PC-9 (cell line): ENCODE data around the gene ATP11B. TPM values are rescaled to one million over a fixed set of nuclear protein-coding genes. Genes with fewer than 3 reads are reported as not detected.
A peak's percentile ranks its signal among the peaks of the same experiment; 100 is the strongest.
"Not testable (repeated sequence)": the region's sequence is repeated elsewhere in the genome, so short reads cannot be mapped to it uniquely, and the experiment has no call there.

ENCODE experiments used
- BruUV-seq: library from RNA; stranded (reverse); fragments of 400-500 nt; replicated peaks from 2 replicates; lab custom pipeline; 2021; lab: Mats Ljungman, UMichigan
- CTCF ChIA-PET: fragments of 300-600 bp; sonication (Branson Sonifier 250); formaldehyde crosslinking; loops from one replicate; lab custom pipeline; 2022; ENCODE audit warnings: antibody characterized with exemption; lab: Charles Lee
- POLR2A ChIA-PET: fragments of 300-600 bp; sonication (Branson Sonifier 250); formaldehyde crosslinking; loops from one replicate; lab custom pipeline; 2022; ENCODE audit warnings: antibody characterized with exemption; ENCODE audit not compliant: unreplicated experiment; lab: Charles Lee
- DNase-seq, 2 experiments: peaks; one replicate each; pipeline versions ENCODE4 v3.0.0 to v3.0.0-alpha.2; 2015 to 2022; ENCODE audit warnings: mixed read lengths in 1 of 2
- H2AFZ ChIP-seq: fragments of 200-600 bp; sonication (generic); 2 replicates; pipeline ENCODE4 v1.8.1; 2017; ENCODE audit warnings: antibody characterized with exemption
- H3F3A ChIP-seq: fragments of 200-600 bp; sonication (generic); 2 replicates; pipeline ENCODE4 v1.8.1; 2017; ENCODE audit warnings: antibody characterized with exemption, mild to moderate bottlenecking, low read depth; ENCODE audit not compliant: insufficient read depth
- H3K27ac ChIP-seq: fragments of 200-600 bp; sonication (generic); 2 replicates; pipeline ENCODE4 v1.6.1; 2016; ENCODE audit warnings: mixed run types
- H3K27me3 ChIP-seq: fragments of 200-600 bp; sonication (generic); 2 replicates; pipeline ENCODE4 v1.6.1; 2016; ENCODE audit warnings: low read depth, mixed run types; ENCODE audit not compliant: insufficient read depth
- H3K36me3 ChIP-seq: fragments of 200-600 bp; sonication (generic); 2 replicates; pipeline ENCODE4 v1.6.1; 2016; ENCODE audit warnings: low read depth, mixed run types
- H3K4me1 ChIP-seq: fragments of 200-600 bp; sonication (generic); replicated peaks from 2 replicates; pipeline ENCODE4 v1.6.1; 2016; ENCODE audit warnings: mixed run types; ENCODE audit not compliant: insufficient read depth
- H3K4me2 ChIP-seq: fragments of 200-600 bp; sonication (generic); 2 replicates; pipeline ENCODE4 v1.6.1; 2017; ENCODE audit warnings: mixed run types
- H3K4me3 ChIP-seq: fragments of 200-600 bp; sonication (generic); 2 replicates; pipeline ENCODE4 v1.6.1; 2016; ENCODE audit warnings: mixed run types
- H3K79me2 ChIP-seq: fragments of 200-600 bp; sonication (generic); 2 replicates; pipeline ENCODE4 v1.6.1; 2017; ENCODE audit warnings: low read depth, mixed run types
- H3K9me2 ChIP-seq: fragments of 200-600 bp; sonication (generic); 2 replicates; pipeline ENCODE4 v1.8.1; 2017; ENCODE audit warnings: mild to moderate bottlenecking; ENCODE audit not compliant: insufficient read depth
- H3K9me3 ChIP-seq: fragments of 200-600 bp; sonication (generic); 2 replicates; pipeline ENCODE4 v1.8.1; 2016; ENCODE audit warnings: low read depth; ENCODE audit not compliant: insufficient read depth
- H4K20me1 ChIP-seq: fragments of 200-600 bp; sonication (generic); 2 replicates; pipeline ENCODE4 v1.8.1; 2017; ENCODE audit not compliant: insufficient read depth
- CTCF ChIP-seq: fragments of 200-600 bp; sonication (generic); conservative IDR thresholded peaks from 2 replicates; pipeline ENCODE4 v1.6.1; 2017; ENCODE audit warnings: mixed run types, antibody characterized with exemption, mild to moderate bottlenecking, moderate library complexity
- EZH2 ChIP-seq: fragments of 200-600 bp; sonication (generic); IDR thresholded peaks from 2 replicates; pipeline ENCODE4 v1.8.0; 2017; ENCODE audit warnings: antibody characterized with exemption, low read depth
- intact Hi-C: fragments of 100-400 bp; cut with micrococcal nuclease; formaldehyde crosslinking; loops from one replicate; pipeline ENCODE4 v1.10.0; 2022; ENCODE audit not compliant: unreplicated experiment
- total RNA-seq: library from RNA; stranded (reverse); gene quantifications from 2 replicates; pipeline ENCODE4 v1.2.3, GENCODE V29; 2021

ATP11B gene
- total RNA-seq, 1 experiment from 2014 or later, result 66.5 TPM

GRCh38 chr3:182795389-182795782, 2.1 kb downstream of the ATP11B start:
- Histone ChIP-seq H3K4me2 (peak overlapping the region; percentile 97), H3F3A (peaks cover 20% of the 10 kb centered on the region), H4K20me1 (no peaks in the 10 kb centered on the region), H3K36me3 (peaks cover 5% of the 10 kb centered on the region; the same call in 1 of the 2 replicates), H3K4me3 (peak overlapping the region; percentile 68), H3K27ac (peak overlapping the region; percentile 50), H3K79me2 (peaks cover 60% of the 10 kb centered on the region), H3K27me3 (no peaks in the 10 kb centered on the region), H2AFZ (peak overlapping the region; percentile 84; the same call in 1 of the 2 replicates), H3K4me1 (peaks cover 35% of the 10 kb centered on the region), H3K9me3 (no peaks in the 10 kb centered on the region), H3K9me2 (no peaks in the 10 kb centered on the region)
- ChIA-PET POLR2A (interaction anchor here (0.6 to 0.7 kb wide), 2 partner anchors 23 to 56 kb away, joined by 3 to 11 read pairs; no protein-coding TSS in a partner anchor), CTCF (interaction anchor here (0.6 to 1.2 kb wide), 3 partner anchors 9 to 81 kb away, joined by 3 read pairs; no protein-coding TSS in a partner anchor)
- peak; percentile 18 to 90 for DNase-seq
- intact Hi-C loops, result loop anchor here (1.0 to 2.0 kb wide), 2 partner anchors 56 to 77 kb away; no protein-coding TSS in a partner anchor
- TF ChIP-seq CTCF (no peak), EZH2 (no peak)
- no TSS peak for BruUV-seq

- TF ChIP-seq EZH2 (no peak), CTCF (no peak)
- Histone ChIP-seq H3K36me3 (peaks cover 5% of the 10 kb centered on the region; the same call in 1 of the 2 replicates), H2AFZ (no peak overlapping the region), H3K27ac (no peak overlapping the region), H4K20me1 (no peaks in the 10 kb centered on the region), H3K4me2 (peak overlapping the region; percentile 97; the same call in 1 of the 2 replicates), H3K4me1 (peaks cover 29% of the 10 kb centered on the region), H3F3A (peaks cover 24% of the 10 kb centered on the region), H3K9me2 (no peaks in the 10 kb centered on the region), H3K9me3 (no peaks in the 10 kb centered on the region), H3K27me3 (no peaks in the 10 kb centered on the region), H3K79me2 (peaks cover 68% of the 10 kb centered on the region), H3K4me3 (no peak overlapping the region)
- no peak for DNase-seq
- ChIA-PET CTCF (interaction anchor here (1.2 kb wide), 1 partner anchor 82 kb away, joined by 3 read pairs; no protein-coding TSS in a partner anchor), POLR2A (no interaction called here)
- intact Hi-C loops, result no loop called here
- BruUV-seq, result no TSS peak
Measured at GRCh38 chr3:182796310-182796709, 3.0 kb downstream of the ATP11B start.

GRCh38 chr3:182797876-182798275, 4.6 kb downstream of the ATP11B start:
- Histone ChIP-seq H3K4me1 (peaks cover 37% of the 10 kb centered on the region), H3K79me2 (peaks cover 84% of the 10 kb centered on the region), H3K4me2 (no peak overlapping the region), H3K4me3 (no peak overlapping the region), H3K9me3 (no peaks in the 10 kb centered on the region), H4K20me1 (no peaks in the 10 kb centered on the region), H2AFZ (no peak overlapping the region), H3K27ac (no peak overlapping the region), H3F3A (peaks cover 17% of the 10 kb centered on the region), H3K27me3 (no peaks in the 10 kb centered on the region), H3K36me3 (peaks cover 5% of the 10 kb centered on the region; the same call in 1 of the 2 replicates), H3K9me2 (no peaks in the 10 kb centered on the region)
- intact Hi-C loops, result no loop called here
- no peak for TF ChIP-seq EZH2
- TF ChIP-seq CTCF, result no peak
- CTCF ChIA-PET, result no interaction called here
- no peak for DNase-seq
- POLR2A ChIA-PET, result no interaction called here
- BruUV-seq, result no TSS peak

- H3K9me2 ChIP-seq, H3K36me3 ChIP-seq, H3K4me2 ChIP-seq, H2AFZ ChIP-seq, intact Hi-C loops, POLR2A ChIA-PET, H3K4me3 ChIP-seq, DNase-seq, H3K27me3 ChIP-seq, H3K9me3 ChIP-seq, H3K27ac ChIP-seq, BruUV-seq, H4K20me1 ChIP-seq, CTCF ChIA-PET: not testable (repeated sequence)
- peaks cover 41% of the 10 kb centered on the region for H3K4me1 ChIP-seq
- H3K79me2 ChIP-seq, result peaks cover 94% of the 10 kb centered on the region
- H3F3A ChIP-seq, result peaks cover 15% of the 10 kb centered on the region
Measured at GRCh38 chr3:182799143-182799542, 5.8 kb downstream of the ATP11B start.
